ENCODE data around the gene C5.

The C5 gene

DNA sequence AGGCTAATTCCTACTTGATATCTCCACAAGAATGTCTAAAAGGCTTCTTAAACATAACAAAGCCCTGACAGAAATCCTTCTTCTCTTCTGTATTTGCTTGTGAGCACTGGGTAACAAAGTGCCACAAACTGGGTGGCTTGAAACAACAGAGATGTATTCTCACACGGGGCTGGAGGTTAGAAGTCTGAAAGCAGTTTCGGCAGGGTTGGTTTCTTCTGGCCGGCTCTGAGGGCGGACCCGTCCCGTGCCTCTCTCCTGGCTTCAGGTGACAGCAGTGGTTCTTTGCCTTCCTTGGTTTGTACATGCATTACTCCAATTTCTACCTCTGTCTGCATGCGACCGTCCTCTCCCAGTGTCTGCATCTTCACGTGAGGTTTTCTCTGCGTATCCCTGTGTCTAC lies 109.5 kb downstream of the C5 start:
- Histone ChIP-seq H3K9ac (no peak overlapping the region), H3K27me3 (ENCODE audit: control insufficient read depth, insufficient read depth, low read length) (no peaks in the 10 kb centered on the region), H3K9me3 (ENCODE audit: control insufficient read depth, low read length) (no peaks in the 10 kb centered on the region), H3K4me2 (ENCODE audit: low read length) (no peak overlapping the region), H3K79me2 (no peaks in the 10 kb centered on the region), H3K4me3 (ENCODE audit: low read depth, low read length) (no peak overlapping the region), H2AFZ (peak overlapping the region; percentile 24), H3K4me1 (peaks cover 13% of the 10 kb centered on the region), H3K36me3 (ENCODE audit: control insufficient read depth, insufficient read depth, low read length) (no peaks in the 10 kb centered on the region), H3K27ac (no peak overlapping the region)
- TF ChIP-seq, protein P1, sequence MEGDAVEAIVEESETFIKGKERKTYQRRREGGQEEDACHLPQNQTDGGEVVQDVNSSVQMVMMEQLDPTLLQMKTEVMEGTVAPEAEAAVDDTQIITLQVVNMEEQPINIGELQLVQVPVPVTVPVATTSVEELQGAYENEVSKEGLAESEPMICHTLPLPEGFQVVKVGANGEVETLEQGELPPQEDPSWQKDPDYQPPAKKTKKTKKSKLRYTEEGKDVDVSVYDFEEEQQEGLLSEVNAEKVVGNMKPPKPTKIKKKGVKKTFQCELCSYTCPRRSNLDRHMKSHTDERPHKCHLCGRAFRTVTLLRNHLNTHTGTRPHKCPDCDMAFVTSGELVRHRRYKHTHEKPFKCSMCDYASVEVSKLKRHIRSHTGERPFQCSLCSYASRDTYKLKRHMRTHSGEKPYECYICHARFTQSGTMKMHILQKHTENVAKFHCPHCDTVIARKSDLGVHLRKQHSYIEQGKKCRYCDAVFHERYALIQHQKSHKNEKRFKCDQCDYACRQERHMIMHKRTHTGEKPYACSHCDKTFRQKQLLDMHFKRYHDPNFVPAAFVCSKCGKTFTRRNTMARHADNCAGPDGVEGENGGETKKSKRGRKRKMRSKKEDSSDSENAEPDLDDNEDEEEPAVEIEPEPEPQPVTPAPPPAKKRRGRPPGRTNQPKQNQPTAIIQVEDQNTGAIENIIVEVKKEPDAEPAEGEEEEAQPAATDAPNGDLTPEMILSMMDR (IDR thresholded peaks at IDR 0.05), result no peak

DNA sequence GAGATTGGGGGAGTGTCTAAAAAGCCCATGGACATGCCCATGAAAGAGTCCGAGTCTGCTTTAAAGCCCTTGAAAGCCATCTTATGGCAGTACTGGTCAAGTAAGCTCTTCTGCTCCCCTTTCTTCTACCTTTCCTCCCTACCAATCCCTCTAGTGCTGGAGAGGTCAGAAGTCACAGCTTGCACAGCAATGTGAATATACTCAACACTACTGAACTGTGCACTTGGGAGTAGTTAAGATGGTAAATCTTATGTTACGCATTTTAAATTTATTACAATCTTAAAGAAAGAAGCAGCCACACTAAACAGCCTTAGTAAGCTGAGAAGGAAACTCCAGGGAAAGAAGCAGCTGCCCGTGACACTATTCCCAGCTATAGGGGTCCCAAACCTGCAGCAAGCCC lies 111.2 kb downstream of the C5 start:
- TF ChIP-seq, protein P1 (IDR thresholded peaks at IDR 0.05), result no peak
- Histone ChIP-seq H3K9ac (no peak overlapping the region), H3K4me1 (peaks cover 17% of the 10 kb centered on the region), H3K4me3 (ENCODE audit: low read depth, low read length) (no peak overlapping the region), H3K4me2 (ENCODE audit: low read length) (no peak overlapping the region), H3K27ac (no peak overlapping the region), H3K79me2 (no peaks in the 10 kb centered on the region), H3K9me3 (ENCODE audit: control insufficient read depth, low read length) (no peaks in the 10 kb centered on the region), H3K27me3 (ENCODE audit: control insufficient read depth, insufficient read depth, low read length) (no peaks in the 10 kb centered on the region), H3K36me3 (ENCODE audit: control insufficient read depth, insufficient read depth, low read length) (no peaks in the 10 kb centered on the region), H2AFZ (no peak overlapping the region)

DNA sequence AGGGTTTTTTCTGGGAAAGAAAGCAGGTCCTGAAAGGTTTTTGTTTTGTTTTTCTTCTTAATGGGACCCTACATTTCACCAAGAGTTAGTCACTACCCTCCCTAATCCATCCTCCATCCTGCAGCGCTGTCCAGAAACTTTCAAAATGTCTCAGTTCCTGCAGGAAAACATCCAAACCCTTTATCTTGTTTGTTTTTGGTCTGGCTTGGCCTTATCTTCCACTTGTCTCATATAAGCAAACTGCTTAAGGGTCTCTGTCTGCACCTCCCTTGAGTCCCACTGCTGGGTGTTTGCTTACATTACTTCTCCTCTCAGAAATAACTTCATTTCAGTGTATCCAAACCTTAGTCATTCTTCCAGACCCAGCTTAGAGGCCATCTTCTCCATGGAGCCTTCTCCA lies 112.5 kb downstream of the C5 start:
- H3K27ac ChIP-seq, result no peak overlapping the region
- no peak overlapping the region for H2AFZ ChIP-seq
- no peaks in the 10 kb centered on the region for H3K27me3 ChIP-seq (ENCODE audit: control insufficient read depth, insufficient read depth, low read length)
- TF ChIP-seq, protein P1 (IDR thresholded peaks at IDR 0.05), result no peak
- H3K4me3 ChIP-seq (ENCODE audit: low read depth, low read length), result no peak overlapping the region
- H3K79me2 ChIP-seq, result no peaks in the 10 kb centered on the region
- no peaks in the 10 kb centered on the region for H3K36me3 ChIP-seq (ENCODE audit: control insufficient read depth, insufficient read depth, low read length)
- no peak overlapping the region for H3K4me2 ChIP-seq (ENCODE audit: low read length)
- peaks cover 17% of the 10 kb centered on the region for H3K4me1 ChIP-seq
- H3K9ac ChIP-seq, result no peak overlapping the region
- no peaks in the 10 kb centered on the region for H3K9me3 ChIP-seq (ENCODE audit: control insufficient read depth, low read length)

DNA sequence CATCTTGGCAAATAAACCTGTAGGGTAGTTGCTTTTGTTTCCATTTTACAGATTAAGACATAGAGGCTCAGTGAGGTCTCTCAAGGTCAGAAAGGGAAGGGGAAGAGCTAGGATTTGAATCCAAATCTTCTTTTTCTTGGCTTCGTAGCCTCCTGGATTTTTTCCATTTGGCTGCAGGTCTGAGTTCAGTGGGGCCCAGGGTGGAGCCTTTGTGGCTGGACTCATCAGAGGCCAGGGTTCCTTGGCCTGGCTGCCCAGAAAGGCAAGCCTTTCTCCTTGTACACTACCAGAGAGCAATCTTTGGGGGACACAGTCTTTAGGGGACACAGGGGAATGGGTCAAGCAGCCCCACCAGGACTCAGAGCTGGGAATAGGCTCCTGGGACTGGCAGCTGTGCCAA lies 112.9 kb downstream of the C5 start:
- TF ChIP-seq, protein P1 (IDR thresholded peaks at IDR 0.05), result no peak
- Histone ChIP-seq H3K4me1 (peaks cover 17% of the 10 kb centered on the region), H3K27me3 (ENCODE audit: control insufficient read depth, insufficient read depth, low read length) (no peaks in the 10 kb centered on the region), H3K36me3 (ENCODE audit: control insufficient read depth, insufficient read depth, low read length) (no peaks in the 10 kb centered on the region), H3K4me3 (ENCODE audit: low read depth, low read length) (no peak overlapping the region), H3K4me2 (ENCODE audit: low read length) (no peak overlapping the region), H3K9ac (no peak overlapping the region), H2AFZ (no peak overlapping the region), H3K9me3 (ENCODE audit: control insufficient read depth, low read length) (no peaks in the 10 kb centered on the region), H3K27ac (no peak overlapping the region), H3K79me2 (no peaks in the 10 kb centered on the region)

DNA sequence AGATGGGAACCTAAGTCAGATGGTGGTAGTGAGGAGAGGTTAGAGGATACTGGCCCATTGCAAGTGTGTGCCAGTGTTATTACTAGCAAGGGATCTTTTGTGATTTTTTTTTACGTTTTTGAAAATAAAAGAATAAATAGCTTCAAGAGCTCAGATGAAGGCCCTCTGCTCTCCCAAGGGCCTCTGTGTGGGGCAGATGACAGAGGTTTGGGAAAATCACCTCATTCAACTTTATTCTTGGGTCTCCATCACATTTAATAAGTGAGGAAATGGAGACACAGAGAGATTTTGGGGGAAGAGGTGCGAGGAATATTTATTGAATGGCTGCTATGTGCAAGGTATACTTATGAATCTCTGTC lies 113.3 kb downstream of the C5 start:
- no peak overlapping the region for H3K9ac ChIP-seq
- H3K27me3 ChIP-seq (ENCODE audit: control insufficient read depth, insufficient read depth, low read length), result no peaks in the 10 kb centered on the region
- no peaks in the 10 kb centered on the region for H3K36me3 ChIP-seq (ENCODE audit: control insufficient read depth, insufficient read depth, low read length)
- no peaks in the 10 kb centered on the region for H3K9me3 ChIP-seq (ENCODE audit: control insufficient read depth, low read length)
- H3K4me3 ChIP-seq (ENCODE audit: low read depth, low read length), result no peak overlapping the region
- TF ChIP-seq, protein P1 (IDR thresholded peaks at IDR 0.05), result no peak
- no peak overlapping the region for H2AFZ ChIP-seq
- peaks cover 17% of the 10 kb centered on the region for H3K4me1 ChIP-seq
- H3K79me2 ChIP-seq, result no peaks in the 10 kb centered on the region
- H3K4me2 ChIP-seq (ENCODE audit: low read length), result no peak overlapping the region
- H3K27ac ChIP-seq, result no peak overlapping the region
